DND-41 (cell line): ENCODE data around the gene PTPN1.

Experiments used
- EZH2 ChIP-seq: IDR thresholded peaks from 3 replicates; pipeline ENCODE4 v1.6.1; 2012; ENCODE audit warnings: borderline replicate concordance, low read depth, mild to moderate bottlenecking, moderate library complexity, low read length, inconsistent platforms; ENCODE audit not compliant: severe bottlenecking
- TF ChIP-seq, protein P1 (sequence below): IDR thresholded peaks from 2 replicates; pipeline ENCODE4 v1.5.1; 2012; ENCODE audit warnings: borderline replicate concordance, low read length, moderate library complexity, mild to moderate bottlenecking; ENCODE audit not compliant: poor library complexity, severe bottlenecking; ENCODE audit errors: extremely low read depth

DNA sequence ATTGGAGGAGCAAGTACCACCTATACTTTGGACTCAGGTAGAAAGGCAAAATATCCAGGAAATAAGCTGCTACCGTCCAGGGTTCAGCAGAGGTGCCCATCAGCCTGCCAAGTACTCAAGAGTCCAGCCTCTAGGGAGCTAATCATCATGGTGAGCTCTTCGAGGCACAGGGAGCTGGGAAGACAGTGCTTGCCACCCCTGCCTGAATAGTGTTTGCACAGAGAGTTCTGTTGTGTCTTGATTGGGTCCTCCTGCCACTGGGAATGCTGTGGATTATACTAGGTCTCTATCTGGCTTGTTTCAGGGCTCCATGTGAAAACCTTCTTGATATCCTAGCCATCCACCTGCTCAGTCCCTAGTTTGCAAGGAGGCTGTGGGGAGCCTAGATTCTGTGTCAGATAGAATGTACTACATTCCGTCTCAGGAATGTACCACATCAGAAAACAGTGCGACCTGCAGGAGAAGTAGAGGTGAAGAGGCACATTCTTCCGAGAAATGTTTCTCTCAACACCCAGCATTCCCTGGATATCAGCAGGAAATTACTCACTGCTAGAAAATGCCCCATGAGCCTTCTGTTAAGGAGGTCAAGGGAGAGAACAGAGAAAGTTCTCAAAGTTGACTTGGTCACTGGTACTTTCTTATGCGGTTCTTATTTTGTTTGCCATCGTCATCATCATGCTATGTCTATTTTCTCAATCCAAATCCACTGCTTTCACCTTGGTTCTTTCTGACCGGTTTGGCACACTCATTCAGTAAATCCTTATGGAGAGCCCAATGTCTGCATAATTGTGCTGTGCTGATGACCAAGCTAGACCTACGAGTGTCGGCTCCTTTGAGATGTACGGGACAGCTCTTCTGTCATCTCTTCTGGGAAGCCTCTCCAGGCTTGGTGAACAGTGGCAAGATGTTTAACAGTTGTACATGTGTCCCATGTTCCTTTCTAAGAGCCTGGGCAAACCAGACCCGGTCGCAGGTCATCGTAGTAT, 30.7 kb downstream of the PTPN1 start:
- TF ChIP-seq, protein P1, sequence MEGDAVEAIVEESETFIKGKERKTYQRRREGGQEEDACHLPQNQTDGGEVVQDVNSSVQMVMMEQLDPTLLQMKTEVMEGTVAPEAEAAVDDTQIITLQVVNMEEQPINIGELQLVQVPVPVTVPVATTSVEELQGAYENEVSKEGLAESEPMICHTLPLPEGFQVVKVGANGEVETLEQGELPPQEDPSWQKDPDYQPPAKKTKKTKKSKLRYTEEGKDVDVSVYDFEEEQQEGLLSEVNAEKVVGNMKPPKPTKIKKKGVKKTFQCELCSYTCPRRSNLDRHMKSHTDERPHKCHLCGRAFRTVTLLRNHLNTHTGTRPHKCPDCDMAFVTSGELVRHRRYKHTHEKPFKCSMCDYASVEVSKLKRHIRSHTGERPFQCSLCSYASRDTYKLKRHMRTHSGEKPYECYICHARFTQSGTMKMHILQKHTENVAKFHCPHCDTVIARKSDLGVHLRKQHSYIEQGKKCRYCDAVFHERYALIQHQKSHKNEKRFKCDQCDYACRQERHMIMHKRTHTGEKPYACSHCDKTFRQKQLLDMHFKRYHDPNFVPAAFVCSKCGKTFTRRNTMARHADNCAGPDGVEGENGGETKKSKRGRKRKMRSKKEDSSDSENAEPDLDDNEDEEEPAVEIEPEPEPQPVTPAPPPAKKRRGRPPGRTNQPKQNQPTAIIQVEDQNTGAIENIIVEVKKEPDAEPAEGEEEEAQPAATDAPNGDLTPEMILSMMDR: no peak
- no peak for TF ChIP-seq EZH2
